ENCODE measurements around the gene CELF2. TPM values are rescaled to one million over a fixed set of nuclear protein-coding genes. Genes with fewer than 3 reads are reported as not detected.
A peak's percentile ranks its signal among the peaks of the same experiment; 100 is the strongest.

CELF2 gene
- total RNA-seq, 6 donors from 2014 or later: 82.7 to 193 (median 120) TPM

DNA sequence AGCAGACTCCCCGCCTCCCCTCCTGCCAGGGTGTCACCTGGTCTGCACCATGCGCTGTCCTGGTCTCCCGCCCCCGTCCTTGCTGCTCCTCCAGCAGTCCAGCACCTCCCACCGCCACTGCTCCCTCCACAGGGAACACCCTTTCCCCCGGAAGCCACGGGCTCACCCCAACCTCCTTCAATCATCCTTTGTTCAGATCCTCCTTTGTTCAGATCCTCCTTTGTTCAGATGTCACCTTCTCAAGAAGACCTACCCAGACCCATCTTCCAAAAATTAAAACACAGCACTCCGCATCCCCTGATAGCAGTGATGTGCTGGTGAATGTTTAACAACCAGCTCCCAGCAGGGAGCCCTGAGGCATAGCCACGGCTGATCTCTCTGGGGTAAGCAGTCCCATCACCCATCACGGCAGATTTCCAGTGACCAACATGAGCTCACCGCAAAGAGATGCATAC, 356.1 kb downstream of the CELF2 start:
- Histone ChIP-seq H3K9me3 (no peaks in the 10 kb centered on the region), H3K27me3 (peaks cover 0 to 3% (median 0%) of the 10 kb centered on the region in 4 donors), H3K36me3 (no peaks in the 10 kb centered on the region), H3K4me1 (no peaks in the 10 kb centered on the region), H3K4me3 (no peak overlapping the region), H3K27ac (no peak overlapping the region)
- TF ChIP-seq POLR2A (IDR thresholded peaks at IDR 0.05): no peak
- TF ChIP-seq EP300 (IDR thresholded peaks at IDR 0.05): no peak
- TF ChIP-seq, protein P1, sequence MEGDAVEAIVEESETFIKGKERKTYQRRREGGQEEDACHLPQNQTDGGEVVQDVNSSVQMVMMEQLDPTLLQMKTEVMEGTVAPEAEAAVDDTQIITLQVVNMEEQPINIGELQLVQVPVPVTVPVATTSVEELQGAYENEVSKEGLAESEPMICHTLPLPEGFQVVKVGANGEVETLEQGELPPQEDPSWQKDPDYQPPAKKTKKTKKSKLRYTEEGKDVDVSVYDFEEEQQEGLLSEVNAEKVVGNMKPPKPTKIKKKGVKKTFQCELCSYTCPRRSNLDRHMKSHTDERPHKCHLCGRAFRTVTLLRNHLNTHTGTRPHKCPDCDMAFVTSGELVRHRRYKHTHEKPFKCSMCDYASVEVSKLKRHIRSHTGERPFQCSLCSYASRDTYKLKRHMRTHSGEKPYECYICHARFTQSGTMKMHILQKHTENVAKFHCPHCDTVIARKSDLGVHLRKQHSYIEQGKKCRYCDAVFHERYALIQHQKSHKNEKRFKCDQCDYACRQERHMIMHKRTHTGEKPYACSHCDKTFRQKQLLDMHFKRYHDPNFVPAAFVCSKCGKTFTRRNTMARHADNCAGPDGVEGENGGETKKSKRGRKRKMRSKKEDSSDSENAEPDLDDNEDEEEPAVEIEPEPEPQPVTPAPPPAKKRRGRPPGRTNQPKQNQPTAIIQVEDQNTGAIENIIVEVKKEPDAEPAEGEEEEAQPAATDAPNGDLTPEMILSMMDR (IDR thresholded peaks at IDR 0.05): no peak
- no peak for TF ChIP-seq POLR2AphosphoS5 (IDR thresholded peaks at IDR 0.05)
- ATAC-seq (ENCODE audit: low FRiP score in 2 of 2) (peak in 1 of 2 donors; percentile 9), DNase-seq (no peak)
- WGBS, 2 donors: 80% methylated on average over 11 of the region's 11 CpGs

DNA sequence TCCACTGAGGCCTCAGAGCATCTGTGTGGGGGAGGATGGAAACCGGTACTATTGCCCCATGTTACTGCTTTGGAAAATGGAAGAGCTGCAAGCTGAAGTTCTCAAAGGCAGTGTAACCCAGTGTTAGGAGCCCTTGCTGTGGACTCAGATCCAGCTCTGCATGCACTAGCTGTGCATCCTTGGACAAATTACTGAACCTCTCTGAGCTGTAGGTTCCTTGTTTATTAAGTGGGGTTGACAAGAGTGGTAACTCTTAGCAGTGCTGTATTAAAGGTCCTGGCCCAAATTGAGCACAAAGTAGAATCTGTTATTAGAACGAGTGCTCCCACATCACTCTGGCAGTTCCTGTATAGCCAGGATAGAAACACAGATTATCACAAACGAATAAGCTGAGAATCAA, 359.6 kb downstream of the CELF2 start:
- no peak for ATAC-seq (ENCODE audit: low FRiP score in 2 of 2)
- Histone ChIP-seq H3K4me1 (no peaks in the 10 kb centered on the region), H3K27ac (no peak overlapping the region), H3K4me3 (no peak overlapping the region), H3K36me3 (no peaks in the 10 kb centered on the region), H3K9me3 (no peaks in the 10 kb centered on the region), H3K27me3 (peaks cover 0 to 3% (median 0%) of the 10 kb centered on the region in 4 donors)
- DNase-seq: no peak
- TF ChIP-seq POLR2AphosphoS5 (IDR thresholded peaks at IDR 0.05): no peak
- TF ChIP-seq, protein P1 (IDR thresholded peaks at IDR 0.05): no peak
- TF ChIP-seq POLR2A (IDR thresholded peaks at IDR 0.05): no peak
- no peak for TF ChIP-seq EP300 (IDR thresholded peaks at IDR 0.05)
- 88 to 89% methylated on average over 3 of the region's 3 CpGs for WGBS, 2 donors

DNA sequence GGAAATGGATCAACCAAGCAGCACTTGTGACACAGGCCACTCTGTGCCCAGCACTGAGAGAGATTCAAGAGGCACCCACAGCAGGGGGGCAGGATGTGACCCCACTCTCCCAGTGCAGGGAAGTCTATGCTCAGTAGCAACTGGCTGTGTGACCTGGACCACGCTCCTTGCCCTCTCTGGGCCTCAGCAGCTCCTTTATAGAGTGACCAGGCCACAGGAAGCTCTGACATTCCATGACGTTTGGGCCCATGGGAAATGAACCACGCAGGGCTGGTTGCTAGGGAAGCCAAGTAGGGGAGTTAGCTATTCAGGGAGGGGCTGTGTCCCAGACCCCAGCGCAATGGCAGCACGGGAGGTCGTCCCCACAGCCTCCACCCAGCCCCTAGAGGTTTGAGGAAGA, 361.2 kb downstream of the CELF2 start:
- Histone ChIP-seq H3K9me3 (no peaks in the 10 kb centered on the region), H3K4me3 (no peak overlapping the region), H3K27ac (no peak overlapping the region), H3K27me3 (no peaks in the 10 kb centered on the region), H3K4me1 (no peaks in the 10 kb centered on the region), H3K36me3 (no peaks in the 10 kb centered on the region)
- ATAC-seq (ENCODE audit: low FRiP score in 2 of 2): no peak
- DNase-seq: peak in 1 of 2 donors; percentile 33
- WGBS, 2 donors: 60 to 64% methylated on average over 1 to 6 of the region's 6 CpGs
- TF ChIP-seq, protein P1 (IDR thresholded peaks at IDR 0.05): no peak
- no peak for TF ChIP-seq POLR2A (IDR thresholded peaks at IDR 0.05)
- no peak for TF ChIP-seq EP300 (IDR thresholded peaks at IDR 0.05)
- no peak for TF ChIP-seq POLR2AphosphoS5 (IDR thresholded peaks at IDR 0.05)

DNA sequence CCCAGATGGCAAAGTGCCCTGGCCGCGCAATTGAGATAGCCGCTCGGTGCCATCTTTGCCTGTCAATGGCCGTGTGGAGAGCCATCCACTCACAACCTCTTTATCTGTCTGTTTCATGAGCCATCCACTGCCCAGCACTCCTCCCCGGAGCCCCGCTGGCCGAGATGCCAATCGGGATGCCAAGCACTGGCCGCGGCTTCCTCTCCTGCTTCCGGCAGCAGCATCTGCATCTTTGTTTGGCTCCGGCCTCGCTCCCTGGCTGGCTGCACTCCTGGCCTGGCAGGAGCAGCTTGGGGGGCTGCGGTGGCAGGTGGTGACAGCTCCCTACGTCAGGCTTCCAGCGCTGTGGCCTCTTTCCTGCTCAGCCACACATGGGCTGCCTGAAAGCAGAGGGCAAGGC, 362.1 kb downstream of the CELF2 start:
- Histone ChIP-seq H3K27ac (no peak overlapping the region), H3K36me3 (no peaks in the 10 kb centered on the region), H3K4me3 (no peak overlapping the region), H3K27me3 (no peaks in the 10 kb centered on the region), H3K4me1 (no peaks in the 10 kb centered on the region), H3K9me3 (no peaks in the 10 kb centered on the region)
- 72 to 82% methylated on average over 2 to 17 of the region's 17 CpGs for WGBS, 2 donors
- ATAC-seq (ENCODE audit: low FRiP score in 2 of 2) (no peak), DNase-seq (peak in 1 of 2 donors; percentile 62)
- TF ChIP-seq, protein P1 (IDR thresholded peaks at IDR 0.05): no peak
- TF ChIP-seq POLR2A (IDR thresholded peaks at IDR 0.05): no peak
- no peak for TF ChIP-seq EP300 (IDR thresholded peaks at IDR 0.05)
- TF ChIP-seq POLR2AphosphoS5 (IDR thresholded peaks at IDR 0.05): no peak

DNA sequence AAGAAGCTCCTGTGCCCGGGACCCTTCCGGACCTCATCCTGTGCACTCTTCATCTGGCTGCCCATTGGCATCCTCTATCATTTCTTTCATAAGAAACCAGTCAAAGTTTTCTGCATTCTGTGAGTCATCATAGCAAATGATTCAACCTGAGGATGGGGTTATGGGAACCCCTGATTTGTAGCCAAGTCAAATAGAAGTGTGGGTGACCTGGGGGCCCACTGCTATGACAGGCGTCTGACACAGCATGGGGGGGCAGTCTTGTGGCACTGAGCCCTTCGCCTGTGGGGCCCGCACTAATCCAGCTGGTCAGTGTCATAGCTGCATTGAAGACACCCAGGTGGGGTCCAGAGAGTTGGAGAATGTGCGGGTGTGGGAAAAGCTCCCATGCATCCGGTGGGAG, 363.4 kb downstream of the CELF2 start:
- Histone ChIP-seq H3K4me3 (no peak overlapping the region), H3K27ac (no peak overlapping the region), H3K36me3 (no peaks in the 10 kb centered on the region), H3K27me3 (no peaks in the 10 kb centered on the region), H3K4me1 (no peaks in the 10 kb centered on the region), H3K9me3 (no peaks in the 10 kb centered on the region)
- TF ChIP-seq, protein P1 (IDR thresholded peaks at IDR 0.05): no peak
- TF ChIP-seq EP300 (IDR thresholded peaks at IDR 0.05): no peak
- no peak for TF ChIP-seq POLR2A (IDR thresholded peaks at IDR 0.05)
- no peak for TF ChIP-seq POLR2AphosphoS5 (IDR thresholded peaks at IDR 0.05)
- 77 to 95% methylated on average over 5 to 7 of the region's 7 CpGs for WGBS, 2 donors
- ATAC-seq (ENCODE audit: low FRiP score in 2 of 2) (no peak), DNase-seq (no peak)
